GM18508 (cell line): Measurements from ENCODE around the gene NT5DC3.
A peak's percentile ranks its signal among the peaks of the same experiment; 100 is the strongest.
"Not testable (repeated sequence)": the region's sequence is repeated elsewhere in the genome, so short reads cannot be mapped to it uniquely, and the experiment has no call there.

Source experiments
- ATAC-seq: cut with Tn5 transposase; IDR thresholded peaks from one replicate; pipeline ENCODE4 v1.9.1; 2021; ENCODE audit warnings: moderate number of reproducible peaks; ENCODE audit not compliant: insufficient read depth, unreplicated experiment

NT5DC3 gene

GRCh38 chr12:103855896-103856657 lies 15.0 kb upstream of the NT5DC3 start:
- ATAC-seq, result no peak

GRCh38 chr12:103855036-103855712 lies 14.1 kb upstream of the NT5DC3 start:
- ATAC-seq, result no peak

GRCh38 chr12:103854372-103854973 lies 13.4 kb upstream of the NT5DC3 start:
- ATAC-seq, result no peak

GRCh38 chr12:103852498-103852997 lies 11.5 kb upstream of the NT5DC3 start:
- ATAC-seq, result no peak

GRCh38 chr12:103851127-103851526 lies 10.1 kb upstream of the NT5DC3 start:
- no peak for ATAC-seq

- ATAC-seq, result no peak
These were observed 9.4 kb upstream of the NT5DC3 start for GRCh38 chr12:103850429-103850828.

GRCh38 chr12:103848917-103849491 lies 8.0 kb upstream of the NT5DC3 start:
- ATAC-seq, result no peak

GRCh38 chr12:103848143-103848542 lies 7.1 kb upstream of the NT5DC3 start:
- no peak for ATAC-seq

GRCh38 chr12:103846415-103846814 lies 5.4 kb upstream of the NT5DC3 start:
- ATAC-seq, result no peak

GRCh38 chr12:103844305-103844704 lies 3.3 kb upstream of the NT5DC3 start:
- no peak for ATAC-seq

GRCh38 chr12:103841690-103842584 lies 903 bp upstream of the NT5DC3 start:
- ATAC-seq, result peak; percentile 31

GRCh38 chr12:103840462-103840875 lies 565 bp downstream of the NT5DC3 start:
- no peak for ATAC-seq

GRCh38 chr12:103839609-103840461 lies 1.2 kb downstream of the NT5DC3 start:
- ATAC-seq, result no peak

- no peak for ATAC-seq
These were observed 1.9 kb downstream of the NT5DC3 start for GRCh38 chr12:103839103-103839502.

- no peak for ATAC-seq
These were observed 2.6 kb downstream of the NT5DC3 start for GRCh38 chr12:103838254-103838914.

GRCh38 chr12:103836345-103836744 lies 4.7 kb downstream of the NT5DC3 start:
- ATAC-seq, result no peak

GRCh38 chr12:103835747-103836335 lies 5.2 kb downstream of the NT5DC3 start:
- ATAC-seq, result not testable (repeated sequence)

- ATAC-seq, result no peak
These were observed 6.1 kb downstream of the NT5DC3 start for GRCh38 chr12:103834942-103835341.
